Neural progenitor cell (in vitro differentiated cells): ENCODE data around the gene CACNA1E. TPM values are rescaled to one million over a fixed set of nuclear protein-coding genes. Genes with fewer than 3 reads are reported as not detected.
"Not testable (repeated sequence)": the region's sequence is repeated elsewhere in the genome, so short reads cannot be mapped to it uniquely, and the experiment has no call there.

Source experiments
- DNase-seq: peaks from one replicate; pipeline ENCODE4 v3.0.0-alpha.2; 2016; ENCODE audit warnings: low spot score
- H2AFZ ChIP-seq: fragments of 200-600 bp; sonication (generic); replicated peaks from 2 replicates; pipeline ENCODE4 v1.6.1; 2016; ENCODE audit warnings: antibody characterized with exemption
- H3F3A ChIP-seq: fragments of 200-600 bp; sonication (generic); 2 replicates; pipeline ENCODE4 v1.6.1; 2016; ENCODE audit warnings: antibody characterized with exemption, low read depth
- H3K27ac ChIP-seq: fragments of 200-600 bp; sonication (generic); 2 replicates; pipeline ENCODE4 v1.5.1; 2016; ENCODE audit warnings: mild to moderate bottlenecking
- H3K27me3 ChIP-seq: fragments of 200-600 bp; sonication (generic); 2 replicates; pipeline ENCODE4 v1.6.1; 2016; ENCODE audit warnings: mild to moderate bottlenecking, moderate library complexity
- H3K36me3 ChIP-seq: fragments of 200-600 bp; sonication (generic); 2 replicates; pipeline ENCODE4 v1.5.1; 2016
- H3K4me1 ChIP-seq: fragments of 200-600 bp; sonication (generic); 2 replicates; pipeline ENCODE4 v1.6.1; 2016; ENCODE audit warnings: mixed run types
- H3K4me2 ChIP-seq: fragments of 200-600 bp; sonication (generic); 2 replicates; pipeline ENCODE4 v1.6.1; 2016
- H3K4me3 ChIP-seq: fragments of 200-600 bp; sonication (generic); 2 replicates; pipeline ENCODE4 v1.5.1; 2016
- H3K79me2 ChIP-seq: fragments of 200-600 bp; sonication (generic); 2 replicates; pipeline ENCODE4 v1.6.1; 2016; ENCODE audit warnings: low read depth
- H3K9ac ChIP-seq: fragments of 200-600 bp; sonication (generic); 2 replicates; pipeline ENCODE4 v1.6.1; 2016
- H3K9me3 ChIP-seq: fragments of 200-600 bp; sonication (generic); 2 replicates; pipeline ENCODE4 v1.5.1; 2016; ENCODE audit warnings: low read depth
- H4K20me1 ChIP-seq: fragments of 200-600 bp; sonication (generic); 2 replicates; pipeline ENCODE4 v1.6.1; 2016; ENCODE audit warnings: low read depth
- H3K27ac Mint-ChIP-seq: 3 replicates; pipeline ENCODE4 v1.8.0; 2021; ENCODE audit warnings: mixed read lengths
- H3K27me3 Mint-ChIP-seq: 2 replicates; pipeline ENCODE4 v1.8.0; 2022; ENCODE audit warnings: low read depth, mild to moderate bottlenecking, inconsistent platforms, moderate library complexity, mixed read lengths; ENCODE audit not compliant: insufficient read depth
- H3K36me3 Mint-ChIP-seq: 3 replicates; pipeline ENCODE4 v1.8.0; 2021; ENCODE audit warnings: mixed read lengths
- H3K4me1 Mint-ChIP-seq: 3 replicates; pipeline ENCODE4 v1.8.0; 2021; ENCODE audit warnings: mixed read lengths
- H3K4me3 Mint-ChIP-seq: 3 replicates; pipeline ENCODE4 v1.8.0; 2021; ENCODE audit warnings: mild to moderate bottlenecking, moderate library complexity, mixed read lengths
- H3K9me3 Mint-ChIP-seq: 3 replicates; pipeline ENCODE4 v1.8.0; 2020; ENCODE audit warnings: mixed read lengths
- EZH2 ChIP-seq: fragments of 200-600 bp; sonication (generic); IDR thresholded peaks from 2 replicates; pipeline ENCODE4 v1.6.1; 2017; ENCODE audit warnings: antibody characterized with exemption, mild to moderate bottlenecking, moderate library complexity
- EZH2phosphoT487 ChIP-seq: fragments of 200-600 bp; sonication (generic); IDR thresholded peaks from 2 replicates; pipeline ENCODE4 v1.6.1; 2017; ENCODE audit warnings: antibody characterized with exemption
- small RNA-seq: library from RNA; depleted of rRNA; stranded (forward); fragments of <200 nt; gene quantifications from one replicate; pipeline ENCODE3, GENCODE V24; 2015
- total RNA-seq: library from RNA; depleted of rRNA; stranded (reverse); fragments of >200 nt; gene quantifications from 2 replicates; pipeline ENCODE4 v1.2.3, GENCODE V29; 2015; ENCODE audit warnings: low replicate concordance
- TF ChIP-seq, protein P1 (sequence below): fragments of 200-600 bp; sonication (generic); IDR thresholded peaks from 2 replicates; pipeline ENCODE4 v1.5.1; 2017; ENCODE audit warnings: antibody characterized with exemption, mild to moderate bottlenecking

The CACNA1E gene
- total RNA-seq, 1 donor from 2014 or later: 2.1 TPM

DNA sequence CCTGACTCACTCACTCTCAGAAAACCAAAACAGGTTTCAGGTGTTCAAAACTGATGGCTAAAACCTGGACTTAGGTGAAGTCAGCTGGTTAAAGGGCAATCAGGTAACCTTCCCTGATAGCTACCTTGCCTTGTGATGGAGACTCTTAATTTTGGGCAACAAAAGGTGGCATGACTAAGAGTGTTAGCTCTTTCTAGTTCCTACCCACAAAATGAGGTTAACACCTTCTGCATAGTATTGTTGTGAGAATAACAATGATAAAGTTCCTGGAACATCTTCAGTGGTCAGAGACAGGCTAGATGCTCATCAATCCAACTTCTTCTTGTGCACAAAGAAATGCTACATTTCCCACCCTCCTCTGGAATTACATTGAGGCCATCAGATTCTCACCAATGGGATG lies 363.4 kb downstream of the CACNA1E start:
- H4K20me1 ChIP-seq: no peaks in the 10 kb centered on the region
- no peak overlapping the region for H3K4me3 ChIP-seq
- H3K4me3 Mint-ChIP-seq: no peak overlapping the region
- TF ChIP-seq EZH2phosphoT487: no peak
- TF ChIP-seq EZH2: no peak
- TF ChIP-seq, protein P1, sequence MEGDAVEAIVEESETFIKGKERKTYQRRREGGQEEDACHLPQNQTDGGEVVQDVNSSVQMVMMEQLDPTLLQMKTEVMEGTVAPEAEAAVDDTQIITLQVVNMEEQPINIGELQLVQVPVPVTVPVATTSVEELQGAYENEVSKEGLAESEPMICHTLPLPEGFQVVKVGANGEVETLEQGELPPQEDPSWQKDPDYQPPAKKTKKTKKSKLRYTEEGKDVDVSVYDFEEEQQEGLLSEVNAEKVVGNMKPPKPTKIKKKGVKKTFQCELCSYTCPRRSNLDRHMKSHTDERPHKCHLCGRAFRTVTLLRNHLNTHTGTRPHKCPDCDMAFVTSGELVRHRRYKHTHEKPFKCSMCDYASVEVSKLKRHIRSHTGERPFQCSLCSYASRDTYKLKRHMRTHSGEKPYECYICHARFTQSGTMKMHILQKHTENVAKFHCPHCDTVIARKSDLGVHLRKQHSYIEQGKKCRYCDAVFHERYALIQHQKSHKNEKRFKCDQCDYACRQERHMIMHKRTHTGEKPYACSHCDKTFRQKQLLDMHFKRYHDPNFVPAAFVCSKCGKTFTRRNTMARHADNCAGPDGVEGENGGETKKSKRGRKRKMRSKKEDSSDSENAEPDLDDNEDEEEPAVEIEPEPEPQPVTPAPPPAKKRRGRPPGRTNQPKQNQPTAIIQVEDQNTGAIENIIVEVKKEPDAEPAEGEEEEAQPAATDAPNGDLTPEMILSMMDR: no peak
- no peak overlapping the region for H3K9ac ChIP-seq
- no peaks in the 10 kb centered on the region for H3K36me3 ChIP-seq
- H3K27me3 Mint-ChIP-seq: no peaks in the 10 kb centered on the region
- H3K79me2 ChIP-seq: no peaks in the 10 kb centered on the region
- DNase-seq: no peak
- no peaks in the 10 kb centered on the region for H3K4me1 ChIP-seq
- H3K4me2 ChIP-seq: no peak overlapping the region
- no peaks in the 10 kb centered on the region for H3K27me3 ChIP-seq
- H3K4me1 Mint-ChIP-seq: no peaks in the 10 kb centered on the region
- H2AFZ ChIP-seq: no peak overlapping the region
- no peaks in the 10 kb centered on the region for H3F3A ChIP-seq
- no peak overlapping the region for H3K27ac Mint-ChIP-seq
- peaks cover 2% of the 10 kb centered on the region for H3K9me3 Mint-ChIP-seq
- H3K27ac ChIP-seq: no peak overlapping the region
- H3K36me3 Mint-ChIP-seq: no peaks in the 10 kb centered on the region
- no peaks in the 10 kb centered on the region for H3K9me3 ChIP-seq

- Histone ChIP-seq H3K9me3 (no peaks in the 10 kb centered on the region), H3F3A (no peaks in the 10 kb centered on the region), H3K4me3 (no peak overlapping the region), H3K27ac (no peak overlapping the region), H3K36me3 (no peaks in the 10 kb centered on the region), H3K4me2 (no peak overlapping the region), H3K4me1 (no peaks in the 10 kb centered on the region), H3K27me3 (no peaks in the 10 kb centered on the region), H2AFZ (no peak overlapping the region), H4K20me1 (no peaks in the 10 kb centered on the region), H3K79me2 (no peaks in the 10 kb centered on the region), H3K9ac (no peak overlapping the region)
- TF ChIP-seq EZH2phosphoT487: no peak
- TF ChIP-seq EZH2: no peak
- TF ChIP-seq, protein P1: no peak
- H3K27ac Mint-ChIP-seq: no peak overlapping the region
- H3K36me3 Mint-ChIP-seq: no peaks in the 10 kb centered on the region
- DNase-seq: no peak
- no peak overlapping the region for H3K4me3 Mint-ChIP-seq
- H3K9me3 Mint-ChIP-seq: peaks cover 15% of the 10 kb centered on the region
- no peaks in the 10 kb centered on the region for H3K4me1 Mint-ChIP-seq
- no peaks in the 10 kb centered on the region for H3K27me3 Mint-ChIP-seq
Observed at GRCh38 chr1:181849071-181849470, 365.8 kb downstream of the CACNA1E start.

GRCh38 chr1:181854212-181854611 lies 370.9 kb downstream of the CACNA1E start:
- H3K27ac ChIP-seq, H3K27me3 ChIP-seq, H3K4me1 ChIP-seq, H4K20me1 ChIP-seq, H3K27ac Mint-ChIP-seq, H3K27me3 Mint-ChIP-seq, H3K4me3 ChIP-seq, H3K9me3 ChIP-seq, H3K36me3 Mint-ChIP-seq, H3K4me2 ChIP-seq, H3K36me3 ChIP-seq, H2AFZ ChIP-seq, H3K79me2 ChIP-seq, H3K9ac ChIP-seq, H3F3A ChIP-seq, H3K4me1 Mint-ChIP-seq, H3K4me3 Mint-ChIP-seq, DNase-seq: not testable (repeated sequence)
- peaks cover 17% of the 10 kb centered on the region for H3K9me3 Mint-ChIP-seq

- no peak overlapping the region for H3K27ac Mint-ChIP-seq
- H2AFZ ChIP-seq: no peak overlapping the region
- no peak for DNase-seq
- no peaks in the 10 kb centered on the region for H3K36me3 ChIP-seq
- no peak overlapping the region for H3K27ac ChIP-seq
- H4K20me1 ChIP-seq: no peaks in the 10 kb centered on the region
- no peaks in the 10 kb centered on the region for H3F3A ChIP-seq
- peaks cover 15% of the 10 kb centered on the region for H3K9me3 Mint-ChIP-seq
- no peaks in the 10 kb centered on the region for H3K27me3 ChIP-seq
- no peaks in the 10 kb centered on the region for H3K36me3 Mint-ChIP-seq
- no peak overlapping the region for H3K4me3 Mint-ChIP-seq
- H3K79me2 ChIP-seq: no peaks in the 10 kb centered on the region
- TF ChIP-seq EZH2 (no peak), EZH2phosphoT487 (no peak)
- TF ChIP-seq, protein P1: no peak
- H3K4me1 ChIP-seq: no peaks in the 10 kb centered on the region
- H3K27me3 Mint-ChIP-seq: no peaks in the 10 kb centered on the region
- no peak overlapping the region for H3K4me2 ChIP-seq
- no peak overlapping the region for H3K9ac ChIP-seq
- no peaks in the 10 kb centered on the region for H3K4me1 Mint-ChIP-seq
- H3K4me3 ChIP-seq: no peak overlapping the region
- H3K9me3 ChIP-seq: no peaks in the 10 kb centered on the region
Observed at GRCh38 chr1:181855380-181855779, 372.1 kb downstream of the CACNA1E start.

Small RNAs within 50 kb of the gene (small RNA-seq; reads per million reads assigned to genes)
- gene RF00017 (not detected), gene RNA5SP70 (not detected)
